ENCODE data around the gene SWSAP1.

The SWSAP1 gene

DNA sequence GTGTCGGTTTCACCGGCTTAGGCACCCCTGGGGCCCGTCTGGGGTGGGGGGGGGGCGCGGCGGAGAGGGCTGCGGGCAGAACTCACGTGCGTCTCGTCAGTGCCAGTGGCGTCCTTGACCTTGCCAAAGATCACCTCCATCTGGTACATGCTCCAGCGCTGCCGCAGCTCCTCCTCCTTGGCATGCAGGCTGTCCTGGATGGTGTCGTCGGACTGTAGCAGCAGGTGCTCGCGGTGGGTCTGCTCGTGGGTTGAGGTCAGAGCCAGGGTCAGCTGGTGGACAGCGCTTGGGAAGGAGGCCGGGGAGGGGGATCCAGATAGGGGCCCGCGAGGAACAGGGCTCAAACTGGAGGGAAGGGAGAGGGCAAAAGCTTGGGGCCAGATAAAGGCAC lies 49.3 kb downstream of the SWSAP1 start:
- TF ChIP-seq, protein P1, sequence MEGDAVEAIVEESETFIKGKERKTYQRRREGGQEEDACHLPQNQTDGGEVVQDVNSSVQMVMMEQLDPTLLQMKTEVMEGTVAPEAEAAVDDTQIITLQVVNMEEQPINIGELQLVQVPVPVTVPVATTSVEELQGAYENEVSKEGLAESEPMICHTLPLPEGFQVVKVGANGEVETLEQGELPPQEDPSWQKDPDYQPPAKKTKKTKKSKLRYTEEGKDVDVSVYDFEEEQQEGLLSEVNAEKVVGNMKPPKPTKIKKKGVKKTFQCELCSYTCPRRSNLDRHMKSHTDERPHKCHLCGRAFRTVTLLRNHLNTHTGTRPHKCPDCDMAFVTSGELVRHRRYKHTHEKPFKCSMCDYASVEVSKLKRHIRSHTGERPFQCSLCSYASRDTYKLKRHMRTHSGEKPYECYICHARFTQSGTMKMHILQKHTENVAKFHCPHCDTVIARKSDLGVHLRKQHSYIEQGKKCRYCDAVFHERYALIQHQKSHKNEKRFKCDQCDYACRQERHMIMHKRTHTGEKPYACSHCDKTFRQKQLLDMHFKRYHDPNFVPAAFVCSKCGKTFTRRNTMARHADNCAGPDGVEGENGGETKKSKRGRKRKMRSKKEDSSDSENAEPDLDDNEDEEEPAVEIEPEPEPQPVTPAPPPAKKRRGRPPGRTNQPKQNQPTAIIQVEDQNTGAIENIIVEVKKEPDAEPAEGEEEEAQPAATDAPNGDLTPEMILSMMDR (IDR thresholded peaks at IDR 0.05; ENCODE audit: low read depth, low read length, missing control alignments): no peak
- no peak overlapping the region for H3K4me3 ChIP-seq (ENCODE audit: low read depth, low read length)
- DNase-seq (ENCODE audit: low read depth): no peak
